Right lobe of liver (tissue), 4 donors: ENCODE results near the gene ARID4B.

Experiments used
- CTCF ChIP-seq, 4 donors: fragments of 200-600 bp in 3 of 4; fragments of 450-650 bp in 1 of 4; IDR thresholded peaks; one replicate each; pipeline versions ENCODE4 v1.5.1 to v1.8.0; 2016 to 2022; ENCODE audit warnings: antibody characterized with exemption in 4 of 4, mild to moderate bottlenecking in 2 of 4
- POLR2A ChIP-seq: fragments of 450-650 bp; IDR thresholded peaks from one replicate; pipeline ENCODE4 v1.6.1; 2017; ENCODE audit warnings: antibody characterized with exemption, mild to moderate bottlenecking
- donor health status: DM: no; HTN: no; CAD: no.
- donor health status: DM: no; HTN: no; CAD: no.
- donor health status: DM: no; HTN: yes; CAD: no.

- TF ChIP-seq CTCF (IDR thresholded peaks at IDR 0.05) (no peak), POLR2A (no peak)
These were observed 203.3 kb downstream of the ARID4B start for GRCh38 chr1:235124665-235125064.
